GM06990 (cell line): Measurements from ENCODE around the gene COPS6.

Source experiments
- DNase-seq: peaks from one replicate; pipeline ENCODE4 v3.0.0-alpha.2; 2011; ENCODE audit not compliant: insufficient read length; ENCODE audit errors: extremely low read depth
- H3K27me3 ChIP-seq: replicated peaks from 2 replicates; pipeline ENCODE4 v1.6.0; 2011; ENCODE audit warnings: low read length; ENCODE audit not compliant: control insufficient read depth, insufficient read depth
- H3K36me3 ChIP-seq: 2 replicates; pipeline ENCODE4 v1.5.1; 2011; ENCODE audit warnings: low read length; ENCODE audit not compliant: control insufficient read depth, insufficient read depth
- H3K4me3 ChIP-seq: replicated peaks from 2 replicates; pipeline ENCODE4 v1.5.1; 2011; ENCODE audit warnings: low read depth, mild to moderate bottlenecking, control low read depth, low read length
- CTCF ChIP-seq: IDR thresholded peaks from 2 replicates; pipeline ENCODE4 v1.5.1; 2011; ENCODE audit warnings: low read length, control low read depth, mild to moderate bottlenecking, inconsistent platforms; ENCODE audit not compliant: insufficient read depth, poor library complexity, severe bottlenecking

The COPS6 gene

GRCh38 chr7:100132697-100133151, 44.0 kb downstream of the COPS6 start:
- Histone ChIP-seq H3K36me3 (no peaks in the 10 kb centered on the region), H3K27me3 (no peaks in the 10 kb centered on the region), H3K4me3 (no peak overlapping the region)
- TF ChIP-seq CTCF, result peak; percentile 94
- no peak for DNase-seq

GRCh38 chr7:100137851-100138760, 49.3 kb downstream of the COPS6 start:
- no peak for DNase-seq
- Histone ChIP-seq H3K36me3 (no peaks in the 10 kb centered on the region), H3K27me3 (no peaks in the 10 kb centered on the region), H3K4me3 (no peak overlapping the region)
- TF ChIP-seq CTCF, result no peak

- Histone ChIP-seq H3K4me3 (no peak overlapping the region), H3K27me3 (no peaks in the 10 kb centered on the region), H3K36me3 (no peaks in the 10 kb centered on the region)
- no peak for TF ChIP-seq CTCF
- DNase-seq, result no peak
Measured at GRCh38 chr7:100141555-100141949, 52.8 kb downstream of the COPS6 start.
